HepG2 (cell line): ENCODE measurements around the gene NUDT14. TPM values are rescaled to one million over a fixed set of nuclear protein-coding genes. Genes with fewer than 3 reads are reported as not detected.

Experiments
- ATAC-seq: fragments of 200-7000 bp; cut with Tn5 transposase; 3 replicates; pipeline ENCODE4 v1.9.1; 2020; ENCODE audit warnings: mild to moderate bottlenecking, moderate library complexity
- BruUV-seq: library from RNA; stranded (reverse); fragments of 400-500 nt; replicated peaks from 2 replicates; lab custom pipeline; 2021; lab: Mats Ljungman, UMichigan
- CTCF ChIA-PET: fragments of 300-600 bp; formaldehyde crosslinking; extraction: SDS; loops from one replicate; lab custom pipeline; 2021; ENCODE audit warnings: low total read pairs, inconsistent platforms, low intra/inter-chr PET ratio; lab: Yijun Ruan, JAX
- POLR2A ChIA-PET: fragments of 350-600 bp; sonication (Branson Sonifier 250); formaldehyde crosslinking; loops from one replicate; lab custom pipeline; 2020; ENCODE audit warnings: antibody characterized with exemption, inconsistent platforms; lab: Yijun Ruan, JAX
- DNase-seq: peaks from one replicate; pipeline ENCODE4 v3.0.0-alpha.2; 2015; ENCODE audit warnings: low spot score
- FAIRE-seq: peaks from 3 replicates; lab custom pipeline; 2011; peaks lifted over from hg19 to GRCh38; lab: Jason Lieb, UNC
- H2AFZ ChIP-seq: one replicate; pipeline ENCODE4 v1.6.1; 2011; ENCODE audit warnings: low read length, inconsistent platforms
- H3K27ac ChIP-seq: fragments of 300-600 bp; 3 replicates; pipeline ENCODE4 v1.8.0; 2011; ENCODE audit warnings: mixed run types, mild to moderate bottlenecking, mixed read lengths, low read length, inconsistent platforms; ENCODE audit not compliant: insufficient read depth; ENCODE audit errors: extremely low read length
- H3K27me3 ChIP-seq, 2 experiments: fragments of 200-600 bp in 1 of 2; 2 replicates in 1 of 2; 3 replicates in 1 of 2; pipeline versions ENCODE4 v1.6.0 to v1.8.0; 2011; ENCODE audit warnings: low read length in 2 of 2, mild to moderate bottlenecking in 2 of 2, moderate library complexity in 2 of 2, inconsistent platforms in 1 of 2; ENCODE audit not compliant: insufficient read depth in 2 of 2, control insufficient read depth in 1 of 2
- H3K36me3 ChIP-seq, 2 experiments: fragments of 200-600 bp in 1 of 2; replicated peaks in 1 of 2; 2 replicates in 1 of 2; 3 replicates in 1 of 2; pipeline versions ENCODE4 v1.5.1 to v1.8.0; 2011; ENCODE audit warnings: low read length in 2 of 2, inconsistent platforms in 1 of 2; ENCODE audit not compliant: insufficient read depth in 2 of 2, control insufficient read depth in 1 of 2
- H3K4me1 ChIP-seq: 2 replicates; pipeline ENCODE4 v1.5.1; 2012; ENCODE audit warnings: low read length, inconsistent platforms; ENCODE audit not compliant: insufficient read depth
- H3K4me2 ChIP-seq: 2 replicates; pipeline ENCODE4 v1.6.0; 2011; ENCODE audit warnings: low read depth, low read length, inconsistent platforms
- H3K4me3 ChIP-seq, 3 experiments: fragments of 200-600 bp in 1 of 3; sonication (generic), shearing (Covaris generic) in 1 of 3; replicated peaks in 1 of 3; 2 replicates each; pipeline ENCODE4 v1.5.1; 2011 to 2016; ENCODE audit warnings: low read length in 3 of 3, inconsistent platforms in 2 of 3, low read depth in 2 of 3, mild to moderate bottlenecking in 2 of 3, control low read depth in 1 of 3, mixed read lengths in 1 of 3; ENCODE audit not compliant: insufficient read depth in 1 of 3
- H3K79me2 ChIP-seq: one replicate; pipeline ENCODE4 v1.6.1; 2011; ENCODE audit warnings: low read length, inconsistent platforms; ENCODE audit not compliant: insufficient read depth
- H3K9ac ChIP-seq: 2 replicates; pipeline ENCODE4 v1.6.0; 2011; ENCODE audit warnings: mild to moderate bottlenecking, low read depth, low read length, inconsistent platforms; ENCODE audit not compliant: insufficient read depth
- H3K9me3 ChIP-seq: 2 replicates; pipeline ENCODE4 v1.5.1; 2012; ENCODE audit warnings: mild to moderate bottlenecking, low read length
- H4K20me1 ChIP-seq: 2 replicates; pipeline ENCODE4 v1.6.0; 2011; ENCODE audit warnings: inconsistent platforms, mild to moderate bottlenecking, low read length, moderate library complexity; ENCODE audit not compliant: insufficient read depth
- KLF16 ChIP-seq, 2 experiments: sonication (generic) in 1 of 2; formaldehyde crosslinking in 1 of 2; IDR thresholded peaks; 2 replicates each; pipeline versions ENCODE4 v1.6.1 to v1.8.0; 2016 to 2023; ENCODE audit warnings: missing genetic modification reagents in 2 of 2, missing compliant biosample characterization in 1 of 2
- MIER2 ChIP-seq: IDR thresholded peaks from 2 replicates; pipeline ENCODE4 v1.6.1; 2016; ENCODE audit warnings: missing biosample characterization, missing genetic modification reagents
- PAX8 ChIP-seq: sonication (generic); formaldehyde crosslinking; IDR thresholded peaks from 2 replicates; pipeline ENCODE4 v1.8.0; 2022; ENCODE audit warnings: mild to moderate bottlenecking, missing genetic modification reagents, borderline replicate concordance
- YEATS2 ChIP-seq: sonication (generic); formaldehyde crosslinking; IDR thresholded peaks from 2 replicates; pipeline ENCODE4 v1.4.0; 2020; ENCODE audit warnings: missing genetic modification reagents, borderline replicate concordance
- ZBED4 ChIP-seq: sonication (generic); formaldehyde crosslinking; IDR thresholded peaks from 2 replicates; pipeline ENCODE4 v1.4.0; 2020; ENCODE audit warnings: missing genetic modification reagents, borderline replicate concordance
- ZMYM4 ChIP-seq: sonication (generic); formaldehyde crosslinking; IDR thresholded peaks from 2 replicates; pipeline ENCODE4 v1.8.1; 2023; ENCODE audit warnings: mild to moderate bottlenecking, missing genetic modification reagents
- WGBS: methylation state at CpG from one replicate; pipeline ENCODE4 v1.1.6; 2017; ENCODE audit warnings: low lambda C conversion rate; 5-methylcytosine and 5-hydroxymethylcytosine counted together
- in situ Hi-C: cut with HindIII; loops from 2 replicates; pipeline ENCODE4 v1.10.0; 2017; ENCODE audit warnings: low pct_unique_long_range_greater_than_20kb; ENCODE audit not compliant: extremely low pct_ligation_motif_present
- intact Hi-C: fragments of 100-400 bp; cut with micrococcal nuclease; formaldehyde crosslinking; loops from one replicate; pipeline ENCODE4 v1.10.0; 2022; ENCODE audit not compliant: unreplicated experiment
- polyA plus RNA-seq, 8 experiments: library from polyadenylated mRNA; depleted of rRNA in 3 of 8; stranded (reverse) in 7 of 8; unstranded in 1 of 8; fragments of >200 nt; fragmentation: Illumina TruSeq in 4 of 8; extraction: Trizol in 4 of 8; gene quantifications; 2 replicates each; pipeline versions ENCODE4 v1.2.1 to v1.2.3, GENCODE V29; 2011 to 2016; ENCODE audit warnings: low read depth in 4 of 8, missing spikeins in 1 of 8, mixed read lengths in 1 of 8; ENCODE audit not compliant: insufficient read depth in 1 of 8
- total RNA-seq, 5 experiments: library from RNA; depleted of rRNA; stranded (reverse); fragments of >200 nt; fragmentation: Illumina TruSeq; extraction: Trizol; gene quantifications; 2 replicates each; pipeline ENCODE4 v1.2.3, GENCODE V29; 2016; ENCODE audit warnings: low read depth in 1 of 5
- TF ChIP-seq, protein P1 (sequence below): sonication (generic); formaldehyde crosslinking; IDR thresholded peaks from 2 replicates; pipeline ENCODE4 v1.4.0; 2020; ENCODE audit warnings: missing genetic modification reagents

The NUDT14 gene
- total and polyA plus RNA-seq, 2 of the 13 experiments (the other 11 are each of a cell fraction or from before 2014, with no cell fraction given): 5.8 to 6.1 TPM

DNA sequence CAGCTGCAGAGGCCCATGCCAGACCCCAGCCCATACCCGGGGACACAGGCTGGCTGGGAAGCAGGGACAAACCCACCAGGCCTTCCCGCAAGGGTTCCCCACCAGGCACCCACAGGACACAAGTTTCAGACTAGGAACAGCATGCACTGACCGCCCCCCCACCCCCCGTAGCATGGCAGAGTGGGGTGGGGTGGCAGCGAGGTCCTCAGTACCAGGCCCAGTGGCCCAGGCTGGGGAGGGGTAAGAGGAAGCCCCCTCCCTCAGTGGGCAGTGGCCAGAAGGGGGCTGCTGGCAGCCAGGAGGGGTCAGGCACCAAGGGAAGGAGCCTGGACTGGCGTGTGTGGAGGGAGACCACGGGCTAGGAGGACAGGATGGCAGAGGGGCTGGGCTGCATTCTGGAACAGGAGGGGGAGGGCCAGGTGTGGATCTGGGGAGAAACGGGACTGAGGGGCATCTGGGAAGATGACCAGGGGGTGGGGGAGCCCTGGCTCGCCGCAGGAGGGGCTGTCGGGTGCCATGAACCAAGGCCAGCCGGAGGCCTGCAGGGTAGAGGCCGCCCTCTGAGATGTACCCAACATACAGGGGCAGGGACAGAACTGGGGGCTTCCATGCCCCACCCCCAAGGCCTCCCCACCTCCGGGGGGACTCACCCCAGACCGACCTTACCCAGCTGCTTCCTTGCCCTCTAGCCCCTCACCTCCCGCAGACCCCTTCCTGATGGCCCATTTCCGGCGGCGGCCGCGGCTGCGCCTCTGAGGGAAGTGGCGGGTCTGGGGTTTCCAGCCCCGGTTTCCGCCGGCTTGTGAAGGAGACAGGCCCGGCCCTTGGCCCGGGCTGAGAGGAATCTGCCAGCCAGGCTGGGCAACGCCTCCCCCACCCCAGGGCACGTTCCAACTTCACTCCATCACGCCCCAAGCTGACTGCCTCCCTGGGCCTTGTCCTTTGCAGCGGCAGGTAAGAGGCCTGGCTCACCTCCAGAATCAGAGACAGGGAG lies 6.9 kb downstream of the NUDT14 start:
- H4K20me1 ChIP-seq: 0 out of 2 replicates have a peak, but pooled peaks cover 3% of the 10 kb centered on the region
- no peaks in the 10 kb centered on the region for H3K79me2 ChIP-seq
- no peak overlapping the region for H3K27ac ChIP-seq
- WGBS: 31% methylated on average over 20 of the region's 32 CpGs
- no peak overlapping the region for H2AFZ ChIP-seq
- no peak overlapping the region for H3K9ac ChIP-seq
- FAIRE-seq (no peak), ATAC-seq (no peak), DNase-seq (no peak)
- ChIA-PET POLR2A (no interaction called here), CTCF (no interaction called here)
- no peaks in the 10 kb centered on the region for H3K9me3 ChIP-seq
- H3K27me3 ChIP-seq: peaks cover 29 to 95% of the 10 kb centered on the region in 2 experiments
- H3K4me1 ChIP-seq: no peaks in the 10 kb centered on the region
- H3K36me3 ChIP-seq: no peaks in the 10 kb centered on the region
- in situ Hi-C loops (no loop called here), intact Hi-C loops (no loop called here)
- no peak overlapping the region for H3K4me2 ChIP-seq
- no peak overlapping the region for H3K4me3 ChIP-seq
- no TSS peak for BruUV-seq
- no peak for TF ChIP-seq PAX8 (CRISPR knock-in tag)
- no peak for TF ChIP-seq MIER2 (CRISPR knock-in tag)
- TF ChIP-seq KLF16 (CRISPR knock-in tag; IDR thresholded peaks at IDR 0.05): no peak
- TF ChIP-seq YEATS2: no peak
- TF ChIP-seq, protein P1, sequence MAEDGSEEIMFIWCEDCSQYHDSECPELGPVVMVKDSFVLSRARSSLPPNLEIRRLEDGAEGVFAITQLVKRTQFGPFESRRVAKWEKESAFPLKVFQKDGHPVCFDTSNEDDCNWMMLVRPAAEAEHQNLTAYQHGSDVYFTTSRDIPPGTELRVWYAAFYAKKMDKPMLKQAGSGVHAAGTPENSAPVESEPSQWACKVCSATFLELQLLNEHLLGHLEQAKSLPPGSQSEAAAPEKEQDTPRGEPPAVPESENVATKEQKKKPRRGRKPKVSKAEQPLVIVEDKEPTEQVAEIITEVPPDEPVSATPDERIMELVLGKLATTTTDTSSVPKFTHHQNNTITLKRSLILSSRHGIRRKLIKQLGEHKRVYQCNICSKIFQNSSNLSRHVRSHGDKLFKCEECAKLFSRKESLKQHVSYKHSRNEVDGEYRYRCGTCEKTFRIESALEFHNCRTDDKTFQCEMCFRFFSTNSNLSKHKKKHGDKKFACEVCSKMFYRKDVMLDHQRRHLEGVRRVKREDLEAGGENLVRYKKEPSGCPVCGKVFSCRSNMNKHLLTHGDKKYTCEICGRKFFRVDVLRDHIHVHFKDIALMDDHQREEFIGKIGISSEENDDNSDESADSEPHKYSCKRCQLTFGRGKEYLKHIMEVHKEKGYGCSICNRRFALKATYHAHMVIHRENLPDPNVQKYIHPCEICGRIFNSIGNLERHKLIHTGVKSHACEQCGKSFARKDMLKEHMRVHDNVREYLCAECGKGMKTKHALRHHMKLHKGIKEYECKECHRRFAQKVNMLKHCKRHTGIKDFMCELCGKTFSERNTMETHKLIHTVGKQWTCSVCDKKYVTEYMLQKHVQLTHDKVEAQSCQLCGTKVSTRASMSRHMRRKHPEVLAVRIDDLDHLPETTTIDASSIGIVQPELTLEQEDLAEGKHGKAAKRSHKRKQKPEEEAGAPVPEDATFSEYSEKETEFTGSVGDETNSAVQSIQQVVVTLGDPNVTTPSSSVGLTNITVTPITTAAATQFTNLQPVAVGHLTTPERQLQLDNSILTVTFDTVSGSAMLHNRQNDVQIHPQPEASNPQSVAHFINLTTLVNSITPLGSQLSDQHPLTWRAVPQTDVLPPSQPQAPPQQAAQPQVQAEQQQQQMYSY (CRISPR knock-in tag): no peak
- TF ChIP-seq ZBED4 (CRISPR knock-in tag): no peak
- TF ChIP-seq ZMYM4 (CRISPR knock-in tag): no peak
